Limb (tissue), 2 donors: Measurements from ENCODE around the gene MIGA2.
"Not testable (repeated sequence)": the region's sequence is repeated elsewhere in the genome, so short reads cannot be mapped to it uniquely, and the experiment has no call there.

ENCODE experiments used
- DNase-seq, 2 donors: peaks; one replicate each; pipeline ENCODE4 v3.0.0-alpha.2; 2016; ENCODE audit errors: extremely low spot score in 2 of 2

The MIGA2 gene

DNA sequence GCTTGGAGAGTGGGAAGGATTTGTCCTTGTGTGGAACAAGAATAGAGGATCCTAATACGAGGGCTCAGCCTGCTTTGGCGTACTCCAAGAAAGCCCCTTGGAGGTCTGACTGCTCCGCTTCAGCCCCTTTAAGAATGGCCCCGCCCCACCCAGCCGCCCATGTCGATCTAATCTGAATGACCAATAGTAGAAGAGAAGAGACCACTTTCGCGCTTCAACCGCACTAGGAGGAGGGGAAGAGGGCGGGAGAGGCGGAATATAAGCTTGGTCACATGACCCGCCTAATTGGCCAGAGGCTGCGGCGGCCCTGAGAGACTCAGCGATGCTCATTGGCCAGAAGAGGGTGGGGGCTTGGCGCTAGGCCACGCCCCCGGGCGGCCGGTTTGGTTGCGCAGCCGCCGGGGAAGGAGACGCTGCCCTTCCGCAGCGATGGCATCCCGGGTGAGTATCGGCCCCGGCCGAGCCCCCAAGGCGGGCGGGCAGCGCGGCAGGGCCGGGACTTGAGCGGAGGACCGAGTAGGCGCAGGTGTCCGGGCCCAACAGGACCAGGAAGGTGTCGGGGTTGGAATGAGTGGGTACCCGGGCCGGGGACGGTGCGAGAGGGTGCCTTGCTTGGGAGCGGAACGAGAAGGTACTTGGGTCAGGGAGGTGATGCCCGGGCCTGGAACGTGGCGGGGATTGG is at the start of gene MIGA2:
Gene MIGA2 (plus strand): TSS at position 386 of the 682 bp plus-strand sequence. CDS start 3,969 bp downstream, outside the sequence.
- peak; percentile 96 to 99 for DNase-seq

DNA sequence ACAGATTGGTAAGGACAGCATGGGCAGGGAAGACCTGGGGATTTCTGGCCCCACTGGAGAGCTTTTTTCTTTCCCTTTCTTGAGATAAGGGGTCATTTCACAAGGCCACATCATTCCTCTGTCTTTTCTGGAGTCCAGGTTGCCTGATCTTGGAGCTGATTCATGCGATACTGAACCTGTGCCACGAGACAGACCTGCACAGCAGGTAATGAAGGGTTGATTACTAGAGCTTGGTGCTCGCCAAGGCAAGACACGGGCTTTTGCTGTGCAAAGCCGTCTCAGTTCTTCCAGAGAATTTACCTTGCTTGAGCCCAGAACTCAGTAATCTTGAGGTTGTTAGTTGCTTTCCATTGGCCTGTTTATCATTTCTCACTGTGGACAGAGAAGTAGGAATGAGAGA is 49.8 kb upstream of the MIGA2 start:
- no peak for DNase-seq

DNA sequence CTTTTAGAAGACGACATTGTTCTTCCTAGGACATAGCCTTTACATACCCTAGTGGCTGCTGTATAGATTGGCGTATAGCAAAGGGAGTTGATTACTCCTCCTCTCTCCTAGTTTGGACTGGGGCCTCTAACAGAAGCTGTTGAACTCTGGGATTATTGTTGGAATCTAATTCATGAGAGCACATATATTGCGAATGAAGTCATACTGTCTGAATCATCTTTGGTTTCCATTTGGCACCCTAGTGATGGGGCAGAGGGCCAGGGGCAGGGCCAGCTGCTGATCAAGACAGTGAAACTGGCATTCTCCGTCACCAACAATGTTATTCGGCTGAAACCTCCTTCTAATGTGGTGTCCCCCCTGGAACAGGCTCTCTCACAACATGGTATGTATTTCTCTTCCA is 48.6 kb upstream of the MIGA2 start:
- DNase-seq = peak in 1 of 2 donors; percentile 31

- no peak for DNase-seq
Measured at GRCh38 chr9:128992995-128993394, 43.4 kb upstream of the MIGA2 start.

- no peak for DNase-seq
Measured at GRCh38 chr9:128995791-128996190, 40.6 kb upstream of the MIGA2 start.

DNA sequence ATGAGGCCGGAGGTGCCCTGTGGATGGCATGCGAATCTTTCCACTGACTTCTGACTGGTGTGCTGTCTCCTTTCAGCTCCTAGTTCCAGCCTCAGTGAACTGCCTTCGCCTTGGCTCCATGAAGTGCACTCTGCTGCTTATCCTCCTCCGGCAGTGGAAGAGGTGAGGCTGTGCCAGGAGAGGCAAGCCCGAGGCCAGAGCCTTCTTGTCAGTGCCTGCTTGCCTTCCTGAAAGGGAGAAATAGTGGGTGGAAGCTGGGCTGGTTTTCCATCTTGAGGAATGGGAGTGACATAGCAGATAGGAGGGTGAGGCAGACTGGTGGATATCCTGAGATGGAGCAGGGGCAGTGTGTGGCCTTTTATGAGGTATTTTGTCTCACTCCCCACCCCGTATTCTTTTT is 38.0 kb upstream of the MIGA2 start:
- no peak for DNase-seq

GRCh38 chr9:128999581-129000206 is 36.7 kb upstream of the MIGA2 start:
- no peak for DNase-seq

DNA sequence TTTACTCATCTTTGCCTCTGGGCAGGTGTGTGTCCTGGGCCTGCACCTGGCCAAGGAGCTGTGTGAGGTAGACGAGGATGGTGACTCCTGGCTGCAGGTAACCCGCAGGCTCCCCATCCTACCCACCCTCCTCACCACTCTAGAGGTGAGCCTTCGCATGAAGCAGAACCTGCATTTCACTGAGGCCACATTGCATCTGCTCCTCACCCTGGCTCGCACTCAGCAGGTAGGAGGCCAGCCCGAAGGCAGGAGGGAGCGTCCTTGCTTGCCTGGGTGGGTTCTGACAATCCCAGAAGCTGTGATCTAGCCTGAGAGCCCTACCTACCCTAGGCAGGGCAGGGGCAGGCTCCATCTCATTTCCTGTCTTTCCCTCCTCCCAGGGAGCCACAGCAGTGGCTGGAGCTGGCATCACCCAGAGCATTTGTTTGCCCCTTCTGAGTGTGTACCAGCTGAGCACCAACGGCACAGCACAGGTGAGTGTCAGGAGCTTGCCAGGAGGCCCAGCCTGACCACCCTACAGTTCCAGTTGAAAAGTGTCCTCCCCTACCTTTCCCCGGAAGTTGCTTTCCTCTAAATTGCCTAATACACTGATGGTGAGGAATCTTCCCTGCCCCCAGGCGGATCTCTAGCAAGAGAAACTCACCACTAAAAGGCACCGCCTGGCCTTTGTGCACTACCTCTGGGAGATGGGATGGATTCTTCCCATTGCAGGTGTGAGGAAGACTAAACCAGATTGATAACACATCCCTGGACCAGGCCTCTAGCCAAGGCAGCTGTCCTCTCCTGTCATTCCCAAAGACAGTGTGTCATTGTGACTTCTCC is 34.7 kb upstream of the MIGA2 start:
- DNase-seq = no peak

DNA sequence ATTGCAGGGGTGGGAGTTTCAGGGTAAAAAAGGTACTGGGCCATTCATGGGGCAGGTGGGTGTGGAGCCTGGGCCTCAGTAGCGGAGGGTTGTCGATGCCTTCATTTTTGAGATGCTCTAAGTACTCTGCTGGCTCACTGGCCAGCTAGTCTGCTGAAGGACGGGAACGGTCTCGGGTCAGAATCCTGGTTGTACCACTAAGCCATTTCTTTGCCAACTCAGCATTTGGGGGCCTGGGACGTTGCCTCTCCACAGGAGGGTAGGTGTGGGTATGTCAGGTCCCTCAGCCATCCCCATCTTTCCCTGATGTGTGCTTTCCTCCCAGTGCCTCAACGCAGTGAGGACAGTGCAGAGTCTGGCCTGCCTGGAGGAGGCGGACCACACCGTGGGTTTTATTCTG is 33.4 kb upstream of the MIGA2 start:
- DNase-seq = no peak

GRCh38 chr9:129004173-129004572 is 32.3 kb upstream of the MIGA2 start:
- not testable (repeated sequence) for DNase-seq

DNA sequence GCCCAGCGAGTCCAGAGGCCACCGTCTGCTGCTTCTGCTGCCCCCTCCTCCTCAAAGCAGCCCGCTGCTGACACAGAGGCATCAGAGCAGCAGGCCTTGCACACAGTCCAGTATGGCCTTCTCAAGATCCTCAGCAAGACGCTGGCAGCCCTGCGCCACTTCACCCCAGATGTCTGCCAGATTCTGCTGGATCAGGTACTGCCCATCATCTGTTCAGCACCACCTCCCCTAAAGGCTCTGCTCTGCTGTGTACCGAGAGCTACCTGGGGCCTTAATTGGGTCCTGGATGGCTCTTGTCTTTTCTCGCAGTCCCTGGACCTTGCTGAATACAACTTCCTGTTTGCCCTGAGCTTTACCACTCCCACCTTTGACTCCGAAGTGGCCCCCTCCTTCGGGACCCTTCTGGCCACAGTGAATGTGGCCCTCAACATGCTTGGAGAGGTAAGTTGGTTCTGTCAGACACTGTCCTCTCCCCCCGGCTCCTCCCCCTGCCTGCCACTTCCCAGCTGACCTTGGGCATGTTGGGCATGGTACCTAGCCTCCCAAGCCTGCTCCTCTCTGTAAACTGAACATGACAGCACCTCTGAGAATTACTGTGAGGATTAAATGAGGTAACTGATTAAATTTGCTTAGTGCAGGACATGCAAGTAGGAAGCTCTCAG is 31.0 kb upstream of the MIGA2 start:
- no peak for DNase-seq

DNA sequence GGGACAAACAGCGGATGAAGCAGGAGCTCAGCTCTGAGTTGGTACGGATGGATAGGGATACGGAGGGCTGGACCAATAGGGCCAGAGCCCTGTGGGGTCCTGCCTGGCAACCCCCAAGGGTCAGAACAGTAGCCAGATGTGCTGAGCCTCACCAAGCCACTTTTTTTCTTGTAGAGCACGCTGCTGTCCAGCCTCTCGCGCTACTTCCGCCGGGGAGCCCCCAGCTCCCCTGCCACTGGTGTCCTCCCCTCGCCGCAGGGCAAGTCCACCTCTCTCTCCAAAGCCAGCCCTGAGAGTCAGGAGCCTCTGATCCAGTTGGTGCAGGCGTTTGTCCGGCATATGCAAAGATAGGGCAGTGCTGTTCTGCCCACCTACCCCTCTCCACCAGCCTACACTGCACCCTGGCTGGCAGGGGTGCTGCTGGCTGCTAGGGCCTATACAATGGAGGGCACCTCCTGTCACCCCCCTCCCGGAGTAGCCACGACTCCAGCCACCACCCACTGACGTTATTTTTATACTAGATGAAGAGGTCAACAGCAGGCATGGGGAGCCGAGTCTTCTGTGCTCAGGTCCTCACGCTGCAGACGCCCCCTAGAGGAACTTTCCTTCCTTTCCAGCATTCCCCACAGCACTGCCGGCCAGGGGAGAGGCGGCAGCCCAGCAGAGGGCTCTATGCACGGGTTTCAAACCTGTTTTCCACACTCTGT is 29.9 kb upstream of the MIGA2 start:
- DNase-seq = peak in 1 of 2 donors; percentile 76

DNA sequence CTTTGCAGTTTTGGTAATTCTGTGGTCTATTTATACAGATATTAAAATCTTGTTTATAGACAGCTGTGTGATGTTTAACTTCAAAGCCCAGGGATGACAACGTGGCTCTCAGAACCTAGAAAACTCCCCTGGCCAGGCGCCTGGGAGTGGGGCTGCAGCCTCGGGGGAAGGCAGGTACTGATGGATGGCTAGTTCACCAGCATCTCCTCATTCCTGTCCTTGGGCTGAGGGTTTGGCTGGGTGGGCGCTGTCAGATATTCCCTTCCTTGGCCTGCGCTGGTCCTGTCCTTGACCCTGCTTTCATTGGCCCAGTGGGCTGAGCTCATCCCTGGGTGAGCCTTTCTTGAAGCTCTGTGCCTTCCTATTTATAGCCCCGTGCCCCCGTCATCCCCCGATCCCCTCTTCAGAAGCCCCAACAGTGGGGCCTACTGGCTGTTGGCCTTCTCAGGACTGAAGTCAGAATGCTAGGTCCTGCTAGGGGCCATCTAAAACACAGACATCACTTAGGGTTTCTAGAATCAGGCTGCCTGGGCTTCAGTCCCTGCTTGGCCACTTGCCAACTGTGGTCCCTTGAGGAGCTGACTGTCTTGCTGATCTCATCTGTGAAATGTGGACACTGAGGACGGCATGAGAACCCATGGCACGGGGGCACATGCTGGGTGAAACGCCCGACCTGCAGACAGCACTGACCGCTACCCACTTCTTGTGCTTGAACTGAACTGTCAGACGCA is 29.2 kb upstream of the MIGA2 start:
- no peak for DNase-seq

- DNase-seq = no peak
Measured at GRCh38 chr9:129007766-129008468, 28.5 kb upstream of the MIGA2 start.

DNA sequence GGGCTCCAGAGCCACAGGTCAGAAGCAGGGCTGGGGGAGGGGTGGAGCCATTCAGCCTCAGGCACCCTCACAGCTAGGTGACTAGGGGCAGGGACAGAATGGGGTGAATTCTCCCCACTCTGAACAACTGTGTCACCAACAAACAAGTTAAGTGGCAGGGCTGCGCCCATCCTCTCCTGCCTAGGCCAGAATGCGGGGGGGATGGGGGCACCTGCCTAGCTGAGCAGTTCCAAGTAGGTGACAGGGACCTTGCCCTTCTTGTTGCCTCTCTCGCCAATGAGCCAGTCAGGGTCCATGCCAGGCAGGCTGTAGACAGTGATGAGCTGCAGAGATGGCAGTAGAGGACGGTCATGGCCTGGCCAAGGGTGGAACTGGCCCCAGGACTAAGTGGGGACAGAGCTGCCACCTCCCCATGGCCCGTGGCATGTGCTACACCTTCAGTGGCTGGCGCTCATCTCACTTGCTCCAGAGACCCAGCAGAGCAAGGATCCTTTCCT is 27.9 kb upstream of the MIGA2 start:
- DNase-seq = no peak

- no peak for DNase-seq
Measured at GRCh38 chr9:129008986-129009583, 27.3 kb upstream of the MIGA2 start.

GRCh38 chr9:129009584-129010141 is 26.8 kb upstream of the MIGA2 start:
- DNase-seq = no peak

- no peak for DNase-seq
Measured at GRCh38 chr9:129010267-129010975, 26.0 kb upstream of the MIGA2 start.
